Osteocyte (in vitro differentiated cells): ENCODE measurements around the gene CCNI2. TPM values are rescaled to one million over a fixed set of nuclear protein-coding genes. Genes with fewer than 3 reads are reported as not detected.

ENCODE experiments used
- DNase-seq: peaks from one replicate; pipeline ENCODE4 v3.0.0; 2021; ENCODE audit warnings: mixed read lengths; ENCODE audit not compliant: unreplicated experiment; ENCODE audit errors: extremely low spot score
- H3K27ac Mint-ChIP-seq: one replicate; pipeline ENCODE4 v1.8.0; 2021; ENCODE audit warnings: mild to moderate bottlenecking, mixed read lengths; ENCODE audit not compliant: unreplicated experiment
- H3K27me3 Mint-ChIP-seq: one replicate; pipeline ENCODE4 v1.8.0; 2021; ENCODE audit warnings: mixed read lengths; ENCODE audit not compliant: unreplicated experiment
- H3K36me3 Mint-ChIP-seq: one replicate; pipeline ENCODE4 v1.8.0; 2021; ENCODE audit warnings: mixed read lengths; ENCODE audit not compliant: unreplicated experiment
- H3K4me1 Mint-ChIP-seq: one replicate; pipeline ENCODE4 v1.8.0; 2021; ENCODE audit warnings: mixed read lengths; ENCODE audit not compliant: unreplicated experiment
- H3K4me3 Mint-ChIP-seq: one replicate; pipeline ENCODE4 v1.8.0; 2021; ENCODE audit warnings: mild to moderate bottlenecking, moderate library complexity, mixed read lengths; ENCODE audit not compliant: unreplicated experiment
- H3K9me3 Mint-ChIP-seq: one replicate; pipeline ENCODE4 v1.8.0; 2021; ENCODE audit warnings: mixed read lengths; ENCODE audit not compliant: unreplicated experiment
- CTCF ChIP-seq: fragments of 200-600 bp; sonication (generic); IDR thresholded peaks from 2 replicates; pipeline ENCODE4 v1.5.0; 2021; ENCODE audit warnings: antibody characterized with exemption, mild to moderate bottlenecking, moderate library complexity
- total RNA-seq: library from RNA; stranded (reverse); gene quantifications from 2 replicates; pipeline ENCODE4 v1.2.1, GENCODE V29; 2021

Gene CCNI2
- total RNA-seq, 1 donor from 2014 or later, result not detected

DNA sequence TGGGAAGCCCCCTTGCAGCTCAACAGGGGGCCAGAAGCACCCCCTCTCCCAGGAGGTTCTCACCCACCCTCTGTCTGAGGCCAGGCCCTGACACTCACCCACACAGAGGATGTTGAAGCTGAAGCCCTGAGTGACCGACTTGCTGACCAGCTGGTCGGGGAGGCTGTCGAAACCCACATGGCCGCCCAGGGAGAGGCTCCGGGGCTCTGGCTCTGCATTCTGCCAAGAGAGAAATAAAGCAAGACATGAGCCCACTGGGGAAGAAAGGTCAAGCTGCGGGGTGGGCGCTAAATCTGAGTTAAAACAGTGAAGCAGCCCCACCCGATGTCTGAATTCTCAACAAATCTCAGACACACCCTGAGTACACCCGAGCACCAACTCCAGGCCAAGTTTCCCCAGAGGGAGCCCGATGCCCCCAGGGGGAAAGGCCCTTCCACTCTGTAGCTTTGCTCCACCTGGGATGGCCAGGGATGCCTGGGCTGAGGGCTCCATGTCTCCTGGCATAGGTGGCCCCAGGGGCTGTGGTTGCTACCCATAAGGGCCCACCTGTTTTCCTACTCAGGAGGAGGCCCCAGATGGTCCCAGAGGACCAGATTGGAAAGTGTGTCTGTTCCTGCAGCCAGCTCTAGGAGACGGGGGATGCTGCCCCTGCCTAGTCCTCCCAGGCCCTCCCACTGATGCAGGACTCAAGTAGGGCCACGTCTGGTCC is 18.2 kb downstream of the CCNI2 start:
- Mint-ChIP-seq H3K4me1 (peaks cover 10% of the 10 kb centered on the region), H3K9me3 (no peaks in the 10 kb centered on the region), H3K27ac (no peak overlapping the region), H3K27me3 (no peaks in the 10 kb centered on the region), H3K4me3 (no peak overlapping the region), H3K36me3 (peaks cover 17% of the 10 kb centered on the region)
- DNase-seq, result no peak
- no peak for TF ChIP-seq CTCF

DNA sequence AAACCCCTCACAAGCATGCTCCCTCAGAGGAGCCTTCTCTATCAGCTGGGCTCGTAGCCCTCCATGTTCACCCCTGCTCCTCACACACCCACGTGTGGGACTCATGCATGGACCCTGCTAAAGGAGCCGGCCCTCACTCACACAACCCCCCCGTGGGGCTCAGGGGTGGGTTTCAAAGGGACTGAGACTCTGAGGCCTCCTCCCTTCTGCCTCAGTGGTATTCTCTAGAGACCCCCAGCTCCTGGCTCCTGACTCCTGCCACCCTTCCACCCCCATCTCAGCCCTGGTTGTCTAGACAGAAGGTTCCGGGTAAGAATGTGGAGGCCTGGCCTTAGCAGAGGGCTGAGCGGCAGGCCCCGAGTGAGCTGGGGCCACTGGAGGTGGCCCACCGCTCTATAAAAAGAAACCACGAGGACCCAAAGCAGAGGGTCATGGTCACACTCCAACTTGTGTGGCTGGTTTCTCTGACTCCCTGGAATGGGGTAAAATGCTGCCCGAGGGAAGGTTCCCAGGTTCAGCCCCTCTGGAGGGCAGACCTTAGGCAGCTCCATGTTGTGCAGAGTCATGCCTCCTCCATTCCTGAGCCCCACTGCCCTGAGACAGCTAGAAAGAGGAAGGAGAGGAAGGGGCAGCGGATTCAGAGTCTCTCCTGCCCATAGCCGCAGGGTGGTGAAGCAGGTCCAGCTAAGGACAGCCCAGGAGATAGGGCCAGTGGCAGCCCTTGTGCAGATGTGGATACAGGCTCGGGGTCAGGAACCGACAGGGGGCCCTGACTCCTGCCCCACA is 19.0 kb downstream of the CCNI2 start:
- no peak for TF ChIP-seq CTCF
- no peak for DNase-seq
- peaks cover 16% of the 10 kb centered on the region for H3K36me3 Mint-ChIP-seq
- H3K27ac Mint-ChIP-seq, result no peak overlapping the region
- H3K27me3 Mint-ChIP-seq, result no peaks in the 10 kb centered on the region
- H3K9me3 Mint-ChIP-seq, result no peaks in the 10 kb centered on the region
- peaks cover 13% of the 10 kb centered on the region for H3K4me1 Mint-ChIP-seq
- H3K4me3 Mint-ChIP-seq, result no peak overlapping the region

GRCh38 chr5:132766806-132767055 is 19.5 kb downstream of the CCNI2 start:
- no peak overlapping the region for H3K27ac Mint-ChIP-seq

DNA sequence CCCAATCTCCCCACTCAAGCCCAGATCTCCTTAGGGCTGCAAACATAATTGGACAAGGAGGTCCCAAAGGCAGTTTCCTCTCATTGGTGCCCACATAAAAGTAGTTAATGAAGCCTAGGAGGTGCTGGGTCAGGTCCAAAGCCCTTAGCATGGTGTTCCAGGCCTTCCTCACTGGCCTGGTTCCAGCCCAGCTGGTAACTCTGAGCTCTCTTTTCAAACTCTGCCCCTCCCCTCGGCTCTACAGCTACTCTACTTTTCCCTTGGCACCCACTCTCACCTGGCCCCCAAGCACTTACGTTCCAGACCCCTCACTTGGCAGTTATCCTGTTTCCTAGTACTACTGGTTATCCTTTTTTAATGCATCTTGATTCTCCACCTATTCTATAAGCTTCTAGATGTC is 19.9 kb downstream of the CCNI2 start:
- DNase-seq, result no peak
- no peak for TF ChIP-seq CTCF
- H3K27me3 Mint-ChIP-seq, result no peaks in the 10 kb centered on the region
- H3K4me3 Mint-ChIP-seq, result no peak overlapping the region
- peaks cover 21% of the 10 kb centered on the region for H3K4me1 Mint-ChIP-seq
- H3K27ac Mint-ChIP-seq, result no peak overlapping the region
- peaks cover 16% of the 10 kb centered on the region for H3K36me3 Mint-ChIP-seq
- H3K9me3 Mint-ChIP-seq, result no peaks in the 10 kb centered on the region

More at GRCh38 chr5:132766806-132767055, 19.5 kb downstream of the CCNI2 start:
- Mint-ChIP-seq H3K4me1 (peaks cover 18% of the 10 kb centered on the region), H3K4me3 (no peak overlapping the region), H3K9me3 (no peaks in the 10 kb centered on the region), H3K36me3 (peaks cover 16% of the 10 kb centered on the region), H3K27me3 (no peaks in the 10 kb centered on the region)
- no peak for DNase-seq
- TF ChIP-seq CTCF, result no peak

- Mint-ChIP-seq H3K27ac (no peak overlapping the region), H3K9me3 (no peaks in the 10 kb centered on the region), H3K36me3 (peaks cover 7% of the 10 kb centered on the region), H3K27me3 (no peaks in the 10 kb centered on the region), H3K4me1 (peaks cover 32% of the 10 kb centered on the region), H3K4me3 (no peak overlapping the region)
- DNase-seq, result no peak
- no peak for TF ChIP-seq CTCF
Measured at GRCh38 chr5:132768485-132768868, 21.3 kb downstream of the CCNI2 start.
